Endothelial cell of umbilical vein (primary cell): ENCODE results near the gene SIGLEC9. TPM values are rescaled to one million over a fixed set of nuclear protein-coding genes. Genes with fewer than 3 reads are reported as not detected.

Experiments used
- BruUV-seq: library from RNA; stranded (reverse); fragments of 400-500 nt; replicated peaks from 2 replicates; lab custom pipeline; 2021; lab: Mats Ljungman, UMichigan
- CTCF ChIA-PET: fragments of 300-600, 350-600 bp; sonication (Branson Sonifier 250); formaldehyde crosslinking; loops from one replicate; lab custom pipeline; 2021; ENCODE audit warnings: antibody characterized with exemption, inconsistent platforms; lab: Charles Lee
- POLR2A ChIA-PET: fragments of 300-600, 350-600 bp; sonication (Branson Sonifier 250); formaldehyde crosslinking; loops from one replicate; lab custom pipeline; 2021; ENCODE audit warnings: antibody characterized with exemption, inconsistent platforms; lab: Charles Lee
- DNase-seq: peaks from one replicate; pipeline ENCODE4 v3.0.0-alpha.2; 2011; ENCODE audit warnings: low read depth, low spot score
- FAIRE-seq: peaks from 2 replicates; lab custom pipeline; 2011; peaks lifted over from hg19 to GRCh38; lab: Jason Lieb, UNC
- H2AFZ ChIP-seq: 2 replicates; pipeline ENCODE4 v1.6.0; 2012; ENCODE audit warnings: low read depth, low read length, control low read depth, inconsistent platforms
- H3K27ac ChIP-seq: 2 replicates; pipeline ENCODE4 v1.5.1; 2011; ENCODE audit warnings: low read depth, mild to moderate bottlenecking, control low read depth, low read length, moderate library complexity; ENCODE audit not compliant: insufficient read depth
- H3K27me3 ChIP-seq, 2 experiments: 2 replicates each; pipeline versions ENCODE4 v1.6.0 to v1.6.1; 2011; ENCODE audit warnings: low read length in 2 of 2, mixed read lengths in 1 of 2; ENCODE audit not compliant: control insufficient read depth in 2 of 2, insufficient read depth in 2 of 2
- H3K36me3 ChIP-seq, 2 experiments: 2 replicates in 1 of 2; 3 replicates in 1 of 2; pipeline ENCODE4 v1.5.1; 2011; ENCODE audit warnings: low read length in 2 of 2, mild to moderate bottlenecking in 1 of 2, moderate library complexity in 1 of 2; ENCODE audit not compliant: control insufficient read depth in 2 of 2, insufficient read depth in 2 of 2; ENCODE audit errors: extremely low read depth in 1 of 2
- H3K4me1 ChIP-seq: 3 replicates; pipeline ENCODE4 v1.5.1; 2011; ENCODE audit warnings: mild to moderate bottlenecking, low read length; ENCODE audit not compliant: control insufficient read depth, insufficient read depth; ENCODE audit errors: extremely low read depth
- H3K4me2 ChIP-seq: 2 replicates; pipeline ENCODE4 v1.6.1; 2011; ENCODE audit warnings: low read length, control low read depth, mixed read lengths; ENCODE audit not compliant: insufficient read depth
- H3K4me3 ChIP-seq, 3 experiments: fragments of 200-600 bp in 1 of 3; sonication (generic), shearing (Covaris generic) in 1 of 3; replicated peaks in 1 of 3; 2 replicates each; pipeline ENCODE4 v1.5.1; 2011 to 2016; ENCODE audit warnings: control low read depth in 3 of 3, low read length in 3 of 3, mild to moderate bottlenecking in 2 of 3, inconsistent platforms in 1 of 3, low read depth in 1 of 3, moderate library complexity in 1 of 3; ENCODE audit not compliant: insufficient read depth in 1 of 3
- H3K79me2 ChIP-seq: 2 replicates; pipeline ENCODE4 v1.6.0; 2012; ENCODE audit warnings: low read length, inconsistent platforms; ENCODE audit not compliant: control insufficient read depth, insufficient read depth
- H3K9ac ChIP-seq: replicated peaks from 2 replicates; pipeline ENCODE3; 2011; ENCODE audit warnings: low read length, control low read depth; ENCODE audit not compliant: insufficient read depth; ENCODE audit errors: extremely low read depth
- H3K9me1 ChIP-seq: replicated peaks from 3 replicates; pipeline ENCODE4 v1.6.0; 2011; ENCODE audit warnings: mild to moderate bottlenecking, low read length; ENCODE audit not compliant: control insufficient read depth, insufficient read depth; ENCODE audit errors: extremely low read depth
- H3K9me3 ChIP-seq: replicated peaks from 2 replicates; pipeline ENCODE4 v1.5.1; 2012; ENCODE audit warnings: low read length, inconsistent platforms; ENCODE audit not compliant: control insufficient read depth, insufficient read depth
- H4K20me1 ChIP-seq: replicated peaks from 2 replicates; pipeline ENCODE3; 2011; ENCODE audit warnings: mild to moderate bottlenecking, low read length; ENCODE audit not compliant: control insufficient read depth, insufficient read depth; ENCODE audit errors: extremely low read depth
- EZH2 ChIP-seq: IDR thresholded peaks from 2 replicates; pipeline ENCODE4 v1.6.1; 2012; ENCODE audit warnings: borderline replicate concordance, low read depth, mild to moderate bottlenecking, moderate library complexity, low read length, inconsistent platforms; ENCODE audit not compliant: severe bottlenecking
- FOS ChIP-seq: IDR thresholded peaks from 2 replicates; pipeline ENCODE4 v1.6.1; 2011; ENCODE audit warnings: mild to moderate bottlenecking, low read length, moderate library complexity, borderline replicate concordance; ENCODE audit not compliant: insufficient read depth
- GATA2 ChIP-seq: IDR thresholded peaks from 2 replicates; pipeline ENCODE4 v1.7.0; 2011; ENCODE audit warnings: low read depth, mild to moderate bottlenecking, moderate library complexity, mixed read lengths, low read length; ENCODE audit not compliant: insufficient read length, insufficient read depth
- JUN ChIP-seq: IDR thresholded peaks from 2 replicates; pipeline ENCODE4 v1.6.1; 2011; ENCODE audit warnings: borderline replicate concordance, low read depth; ENCODE audit not compliant: insufficient read length, insufficient read depth
- MYC ChIP-seq: IDR thresholded peaks from one replicate; pipeline ENCODE4 v1.6.1; 2011; ENCODE audit warnings: mild to moderate bottlenecking, low read depth, low read length
- POLR2A ChIP-seq: IDR thresholded peaks from 2 replicates; pipeline ENCODE4 v1.6.1; 2012; ENCODE audit warnings: low read depth, mild to moderate bottlenecking, control low read depth, low read length
- POLR2AphosphoS5 ChIP-seq: IDR thresholded peaks from 2 replicates; pipeline ENCODE4 v1.6.1; 2012; ENCODE audit warnings: low read depth, mild to moderate bottlenecking, control low read depth, low read length, moderate library complexity; ENCODE audit not compliant: insufficient read depth
- dilution Hi-C: fragments of 300-500 bp; cut with MboI; formaldehyde crosslinking; loops from one replicate; pipeline ENCODE4 v1.15.0; 2019; ENCODE audit warnings: low sequenced_read_pairs; ENCODE audit not compliant: extremely low pct_ligation_motif_present
- intact Hi-C: fragments of 100-400 bp; cut with micrococcal nuclease; formaldehyde crosslinking; loops from one replicate; pipeline ENCODE4 v1.10.0; 2022
- polyA plus RNA-seq, 4 experiments: library from polyadenylated mRNA; depleted of rRNA in 3 of 4; stranded (reverse) in 3 of 4; unstranded in 1 of 4; fragments of >200 nt; gene quantifications; 2 replicates each; pipeline versions ENCODE4 v1.2.1 to v1.2.3, GENCODE V29; 2011 to 2012; ENCODE audit warnings: missing spikeins in 1 of 4
- total RNA-seq: library from RNA; stranded (reverse); gene quantifications from 2 replicates; pipeline ENCODE4 v1.2.3, GENCODE V29; 2021
- TF ChIP-seq, protein P1 (sequence below): IDR thresholded peaks from 2 replicates; pipeline ENCODE4 v1.6.1; 2011; ENCODE audit not compliant: insufficient read depth, insufficient read length
- TF ChIP-seq, protein P2 (sequence below), 2 donors: IDR thresholded peaks; 1 replicate in 1 of 2; 2 replicates in 1 of 2; pipeline ENCODE4 v1.5.1; 2011; ENCODE audit warnings: low read length in 2 of 2, mild to moderate bottlenecking in 2 of 2, moderate library complexity in 2 of 2, control low read depth in 1 of 2, inconsistent platforms in 1 of 2, low read depth in 1 of 2; ENCODE audit not compliant: insufficient read depth in 1 of 2; ENCODE audit errors: extremely low read depth in 1 of 2

Gene SIGLEC9
- total and polyA plus RNA-seq, 2 donors (not counting 3 experiments of a cell fraction or from before 2014, with no cell fraction given): not detected

DNA sequence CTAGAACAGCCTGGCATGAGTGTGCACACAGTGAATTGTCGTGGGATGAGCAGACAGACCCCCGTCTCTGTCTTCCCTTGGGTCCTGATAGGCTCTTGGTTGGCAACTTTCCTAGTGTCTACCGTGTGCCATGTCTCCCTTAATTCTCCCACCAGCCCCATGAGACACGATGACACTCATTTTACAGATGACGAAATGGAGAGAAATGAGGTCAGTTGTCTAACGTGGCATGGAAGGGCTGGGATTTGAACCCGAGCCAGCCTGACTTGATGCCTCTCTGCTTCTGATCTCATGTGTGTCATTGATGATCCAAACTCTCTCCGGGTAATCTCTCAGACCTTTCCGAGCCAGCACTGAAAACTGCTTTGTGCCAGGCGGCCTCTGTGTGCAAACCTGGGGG is 33.6 kb upstream of the SIGLEC9 start:
- no peak overlapping the region for H3K4me2 ChIP-seq
- H3K36me3 ChIP-seq: no peaks in the 10 kb centered on the region
- dilution Hi-C loops (no loop called here), intact Hi-C loops (no loop called here)
- H2AFZ ChIP-seq: no peak overlapping the region
- no peak overlapping the region for H3K9ac ChIP-seq
- H3K27ac ChIP-seq: no peak overlapping the region
- no peaks in the 10 kb centered on the region for H3K9me3 ChIP-seq
- no peaks in the 10 kb centered on the region for H3K79me2 ChIP-seq
- no TSS peak for BruUV-seq
- H4K20me1 ChIP-seq: no peaks in the 10 kb centered on the region
- no peak for FAIRE-seq
- TF ChIP-seq, protein P1, sequence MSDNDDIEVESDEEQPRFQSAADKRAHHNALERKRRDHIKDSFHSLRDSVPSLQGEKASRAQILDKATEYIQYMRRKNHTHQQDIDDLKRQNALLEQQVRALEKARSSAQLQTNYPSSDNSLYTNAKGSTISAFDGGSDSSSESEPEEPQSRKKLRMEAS: no peak
- TF ChIP-seq JUN: no peak
- TF ChIP-seq POLR2A: no peak
- TF ChIP-seq FOS: no peak
- no peak for TF ChIP-seq EZH2
- TF ChIP-seq, protein P2, sequence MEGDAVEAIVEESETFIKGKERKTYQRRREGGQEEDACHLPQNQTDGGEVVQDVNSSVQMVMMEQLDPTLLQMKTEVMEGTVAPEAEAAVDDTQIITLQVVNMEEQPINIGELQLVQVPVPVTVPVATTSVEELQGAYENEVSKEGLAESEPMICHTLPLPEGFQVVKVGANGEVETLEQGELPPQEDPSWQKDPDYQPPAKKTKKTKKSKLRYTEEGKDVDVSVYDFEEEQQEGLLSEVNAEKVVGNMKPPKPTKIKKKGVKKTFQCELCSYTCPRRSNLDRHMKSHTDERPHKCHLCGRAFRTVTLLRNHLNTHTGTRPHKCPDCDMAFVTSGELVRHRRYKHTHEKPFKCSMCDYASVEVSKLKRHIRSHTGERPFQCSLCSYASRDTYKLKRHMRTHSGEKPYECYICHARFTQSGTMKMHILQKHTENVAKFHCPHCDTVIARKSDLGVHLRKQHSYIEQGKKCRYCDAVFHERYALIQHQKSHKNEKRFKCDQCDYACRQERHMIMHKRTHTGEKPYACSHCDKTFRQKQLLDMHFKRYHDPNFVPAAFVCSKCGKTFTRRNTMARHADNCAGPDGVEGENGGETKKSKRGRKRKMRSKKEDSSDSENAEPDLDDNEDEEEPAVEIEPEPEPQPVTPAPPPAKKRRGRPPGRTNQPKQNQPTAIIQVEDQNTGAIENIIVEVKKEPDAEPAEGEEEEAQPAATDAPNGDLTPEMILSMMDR (IDR thresholded peaks at IDR 0.05; ENCODE audit: extremely low read depth in 1 of 2, insufficient read depth in 1 of 2, low read depth in 1 of 2, low read length in 2 of 2): no peak
- no peak for TF ChIP-seq POLR2AphosphoS5
- TF ChIP-seq GATA2: no peak
- TF ChIP-seq MYC: no peak
- no peaks in the 10 kb centered on the region for H3K27me3 ChIP-seq
- H3K9me1 ChIP-seq: no peaks in the 10 kb centered on the region
- DNase-seq: no peak
- CTCF ChIA-PET: no interaction called here
- POLR2A ChIA-PET: no interaction called here
- no peak overlapping the region for H3K4me3 ChIP-seq
- H3K4me1 ChIP-seq: peaks cover 8% of the 10 kb centered on the region
